Esophagus squamous epithelium (tissue), 5 donors: ENCODE data around the gene PLXNB2. TPM values are rescaled to one million over a fixed set of nuclear protein-coding genes. Genes with fewer than 3 reads are reported as not detected.
"Not testable (repeated sequence)": the region's sequence is repeated elsewhere in the genome, so short reads cannot be mapped to it uniquely, and the experiment has no call there.

Experiments used
- DNase-seq: peaks from one replicate; lab custom pipeline; 2025; lab: John Stamatoyannopoulos, UW
- H3K27ac ChIP-seq, 4 donors: fragments of 200-600 bp; sonication (generic); one replicate each; pipeline ENCODE4 v1.5.1; 2016 to 2019; ENCODE audit warnings: mild to moderate bottlenecking in 1 of 4
- H3K27me3 ChIP-seq, 4 donors: fragments of 200-600 bp; sonication (generic); 1 replicate in 3 of 4; 2 replicates in 1 of 4; pipeline versions ENCODE4 v1.5.1 to v1.6.0; 2017 to 2021; ENCODE audit warnings: antibody characterized with exemption in 1 of 4
- H3K36me3 ChIP-seq, 3 donors: fragments of 200-600 bp; sonication (generic); one replicate each; pipeline ENCODE4 v1.5.1; 2016 to 2019
- H3K4me1 ChIP-seq, 3 donors: fragments of 200-600 bp; sonication (generic); one replicate each; pipeline ENCODE4 v1.5.1; 2017 to 2019
- H3K4me3 ChIP-seq, 4 donors: fragments of 200-600 bp; sonication (generic); 1 replicate in 3 of 4; 2 replicates in 1 of 4; pipeline ENCODE4 v1.5.1; 2016 to 2019; ENCODE audit warnings: mild to moderate bottlenecking in 2 of 4, moderate library complexity in 1 of 4
- H3K9me3 ChIP-seq, 3 donors: fragments of 200-600 bp; sonication (generic); one replicate each; pipeline ENCODE4 v1.5.1; 2016 to 2019
- CTCF ChIP-seq, 6 experiments: fragments of 450-650 bp in 4 of 6; fragments of 200-600 bp in 2 of 6; sonication (generic) in 2 of 6; IDR thresholded peaks; one replicate each; pipeline ENCODE4 v1.5.1; 2016 to 2019; ENCODE audit warnings: antibody characterized with exemption in 6 of 6, mild to moderate bottlenecking in 4 of 6, moderate library complexity in 4 of 6
- POLR2A ChIP-seq, 4 donors: fragments of 450-650 bp; IDR thresholded peaks; one replicate each; pipeline ENCODE4 v1.6.1; 2017; ENCODE audit warnings: antibody characterized with exemption in 4 of 4, mild to moderate bottlenecking in 4 of 4, moderate library complexity in 3 of 4
- WGBS, 2 donors: methylation state at CpG; one replicate each; pipeline ENCODE4 v1.1.5; 2018; 5-methylcytosine and 5-hydroxymethylcytosine counted together
- intact Hi-C: fragments of 100-400 bp; cut with DNase I; formaldehyde crosslinking; loops from one replicate; pipeline ENCODE4 v1.15.0; 2022
- total RNA-seq, 4 donors: library from RNA; depleted of rRNA; stranded (reverse); fragments of >200 nt; gene quantifications; one replicate each; pipeline ENCODE4 v1.1.0, GENCODE V29; 2016
- donor health status: DM: yes; HTN: yes; CAD: no.

The PLXNB2 gene
- total RNA-seq, 4 donors from 2014 or later, result 80.9 to 231 (median 129) TPM

- TF ChIP-seq CTCF (IDR thresholded peaks at IDR 0.05), result no peak
- no peak for TF ChIP-seq POLR2A (IDR thresholded peaks at IDR 0.05)
- intact Hi-C loops, result no loop called here
- Histone ChIP-seq H3K4me3 (peak overlapping the region in 2 of 4 donors; percentile 58 to 95), H3K36me3 (no peaks in the 10 kb centered on the region), H3K9me3 (no peaks in the 10 kb centered on the region), H3K27me3 (no peaks in the 10 kb centered on the region), H3K4me1 (peaks cover 14 to 22% (median 15%) of the 10 kb centered on the region in 3 donors), H3K27ac (peak overlapping the region in 1 of 4 donors; percentile 44)
- no peak for DNase-seq
- 74 to 78% methylated on average over 8 to 14 of the region's 19 CpGs for WGBS, 2 donors
Measured at GRCh38 chr22:50325444-50326224, 18.2 kb upstream of the PLXNB2 start.

- intact Hi-C loops, result no loop called here
- no peak for DNase-seq
- WGBS, 2 donors, result 84 to 100% methylated on average over 3 of the region's 5 CpGs
- peaks cover 14 to 21% (median 15%) of the 10 kb centered on the region in 3 donors for H3K4me1 ChIP-seq
- no peaks in the 10 kb centered on the region for H3K27me3 ChIP-seq
- H3K9me3 ChIP-seq, result no peaks in the 10 kb centered on the region
- H3K27ac ChIP-seq, result no peak overlapping the region
- no peak overlapping the region for H3K4me3 ChIP-seq
- H3K36me3 ChIP-seq, result no peaks in the 10 kb centered on the region
- TF ChIP-seq CTCF (IDR thresholded peaks at IDR 0.05), result no peak
Measured at GRCh38 chr22:50323900-50324299, 16.5 kb upstream of the PLXNB2 start.

- DNase-seq, H3K27ac ChIP-seq: not testable (repeated sequence)
- 75 to 80% methylated on average over 10 of the region's 10 CpGs for WGBS, 2 donors
Measured at GRCh38 chr22:50322382-50323104, 15.1 kb upstream of the PLXNB2 start.

GRCh38 chr22:50320671-50321325 is 13.4 kb upstream of the PLXNB2 start:
- DNase-seq, result no peak

More at GRCh38 chr22:50322382-50323104, 15.1 kb upstream of the PLXNB2 start:
- H3K36me3 ChIP-seq, H3K4me3 ChIP-seq, H3K9me3 ChIP-seq, intact Hi-C loops, H3K27me3 ChIP-seq: not testable (repeated sequence)
- peaks cover 10 to 14% (median 10%) of the 10 kb centered on the region in 3 donors for H3K4me1 ChIP-seq

More at GRCh38 chr22:50320671-50321325, 13.4 kb upstream of the PLXNB2 start:
- 95 to 97% methylated on average over 6 of the region's 10 CpGs for WGBS, 2 donors
- TF ChIP-seq CTCF (IDR thresholded peaks at IDR 0.05), result no peak
- no peak for TF ChIP-seq POLR2A (IDR thresholded peaks at IDR 0.05)
- Histone ChIP-seq H3K4me3 (no peak overlapping the region), H3K27me3 (no peaks in the 10 kb centered on the region), H3K9me3 (no peaks in the 10 kb centered on the region), H3K4me1 (peaks cover 2 to 9% (median 4%) of the 10 kb centered on the region in 3 donors), H3K27ac (no peak overlapping the region), H3K36me3 (no peaks in the 10 kb centered on the region)
- intact Hi-C loops, result no loop called here
